Stimulated activated naive CD8-positive, alpha-beta T cell treated with anti-CD3 and anti-CD28 coated beads, Interleukin-15, amount 100 ng/mL, for 72 hours (primary cell): ENCODE results near the gene B9D2.

Experiments used
- ATAC-seq: fragments of 150-1000 bp; cut with Tn5 transposase; 2 replicates; pipeline ENCODE4 v1.10.0; 2021; ENCODE audit warnings: mild to moderate bottlenecking, moderate library complexity
- DNase-seq, 2 donors: peaks; one replicate each; pipeline ENCODE4 v3.0.0; 2021 to 2022
- H3K27ac Mint-ChIP-seq, 2 donors: one replicate each; pipeline ENCODE4 v1.8.0; 2022; ENCODE audit warnings: mild to moderate bottlenecking in 2 of 2, mixed read lengths in 2 of 2, moderate library complexity in 2 of 2
- H3K27me3 Mint-ChIP-seq: one replicate; pipeline ENCODE4 v1.8.0; 2022; ENCODE audit warnings: mixed read lengths
- H3K4me1 Mint-ChIP-seq: one replicate; pipeline ENCODE4 v1.8.0; 2022; ENCODE audit warnings: mild to moderate bottlenecking, mixed read lengths
- H3K4me3 Mint-ChIP-seq, 2 donors: one replicate each; pipeline ENCODE4 v1.8.0; 2022; ENCODE audit warnings: mild to moderate bottlenecking in 2 of 2, mixed read lengths in 2 of 2, moderate library complexity in 1 of 2
- H3K9me3 Mint-ChIP-seq, 2 donors: one replicate each; pipeline ENCODE4 v1.8.0; 2022; ENCODE audit warnings: mixed read lengths in 2 of 2

The B9D2 gene

DNA sequence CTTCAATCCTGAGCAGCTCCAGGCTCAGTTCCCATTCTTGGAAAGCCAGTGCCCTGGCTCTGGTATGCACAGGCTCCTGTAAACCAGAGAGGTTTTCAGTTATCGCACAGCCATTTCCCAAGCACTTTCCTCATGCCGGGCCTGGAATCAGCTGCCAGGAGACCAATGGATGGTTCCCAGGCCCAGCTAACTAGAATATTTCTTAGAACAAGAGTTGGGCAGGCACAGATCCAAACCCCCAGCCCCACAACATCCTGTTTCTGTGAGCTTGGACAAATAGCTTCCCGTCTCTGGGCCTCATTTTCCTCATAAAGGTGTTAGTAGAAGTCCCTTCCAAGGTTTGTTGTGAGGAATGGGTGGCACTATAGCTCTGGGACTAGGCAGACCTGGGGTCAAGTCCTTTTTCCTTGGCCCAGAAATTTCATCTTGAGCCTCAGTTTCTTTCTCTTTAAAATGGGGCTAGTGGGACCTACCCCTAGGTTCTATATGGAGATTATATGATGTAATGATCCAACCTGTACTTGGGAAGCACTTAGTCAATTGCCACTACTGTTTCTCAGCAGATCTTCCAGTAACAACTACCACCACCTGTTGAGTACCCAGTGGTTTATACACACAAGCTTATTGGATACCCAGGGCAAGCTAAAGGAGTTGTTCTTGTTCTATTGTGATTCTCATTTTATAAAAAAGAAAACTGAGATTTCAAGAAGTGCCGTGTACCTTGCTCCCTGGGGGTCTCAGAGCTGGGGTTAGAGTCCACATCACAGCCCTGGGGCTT is 59.1 kb downstream of the B9D2 start:
- H3K4me3 Mint-ChIP-seq = no peak overlapping the region
- H3K27ac Mint-ChIP-seq = peak overlapping the region in 1 of 2 donors; percentile 68
- H3K9me3 Mint-ChIP-seq = no peaks in the 10 kb centered on the region
- peaks cover 95% of the 10 kb centered on the region for H3K4me1 Mint-ChIP-seq
- ATAC-seq = no peak
- no peaks in the 10 kb centered on the region for H3K27me3 Mint-ChIP-seq
- no peak for DNase-seq
